Body of pancreas (tissue), 4 donors: ENCODE measurements around the gene TTC3. TPM values are rescaled to one million over a fixed set of nuclear protein-coding genes. Genes with fewer than 3 reads are reported as not detected.
"Not testable (repeated sequence)": the region's sequence is repeated elsewhere in the genome, so short reads cannot be mapped to it uniquely, and the experiment has no call there.

ENCODE experiments used
- ATAC-seq: fragments of 150-250 bp; one replicate; pipeline ENCODE4 v1.9.1; 2016
- DNase-seq, 4 donors: peaks; one replicate each; pipeline ENCODE4 v3.0.0-alpha.2; 2019
- H3K27ac ChIP-seq, 4 donors: fragments of 200-600 bp; sonication (generic); 1 replicate in 3 of 4; 2 replicates in 1 of 4; pipeline versions ENCODE4 v1.5.1 to v1.6.1; 2016 to 2019; ENCODE audit warnings: mild to moderate bottlenecking in 1 of 4, mixed read lengths in 1 of 4, moderate library complexity in 1 of 4
- H3K27me3 ChIP-seq, 2 donors: fragments of 200-600 bp; sonication (generic); one replicate each; pipeline ENCODE4 v1.6.0; 2016; ENCODE audit warnings: mild to moderate bottlenecking in 1 of 2
- H3K36me3 ChIP-seq, 2 donors: fragments of 200-600 bp; sonication (generic); replicated peaks in 1 of 2; 2 replicates each; pipeline ENCODE4 v1.5.1; 2016; ENCODE audit warnings: low read depth in 2 of 2; ENCODE audit not compliant: insufficient read depth in 1 of 2
- H3K4me1 ChIP-seq: fragments of 200-600 bp; sonication (generic); one replicate; pipeline ENCODE4 v1.6.0; 2016
- H3K4me3 ChIP-seq, 2 donors: fragments of 200-600 bp; sonication (generic); 1 replicate in 1 of 2; 2 replicates in 1 of 2; pipeline ENCODE4 v1.5.1; 2016 to 2019
- H3K9me3 ChIP-seq, 3 donors: fragments of 200-600 bp; sonication (generic); 1 replicate in 2 of 3; 2 replicates in 1 of 3; pipeline ENCODE4 v1.5.1; 2016
- POLR2A ChIP-seq, 3 donors: fragments of 450-650 bp; IDR thresholded peaks; one replicate each; pipeline ENCODE4 v1.6.1; 2016; ENCODE audit warnings: antibody characterized with exemption in 3 of 3, mild to moderate bottlenecking in 2 of 3
- WGBS, 2 donors: methylation state at CpG; one replicate each; pipeline ENCODE4 v1.1.5; 2017; 5-methylcytosine and 5-hydroxymethylcytosine counted together
- intact Hi-C: fragments of 100-400 bp; cut with DNase I; formaldehyde crosslinking; loops from one replicate; pipeline ENCODE4 v1.15.1; 2023
- total RNA-seq, 2 donors: library from RNA; depleted of rRNA; stranded (reverse); fragments of >200 nt; gene quantifications; one replicate each; pipeline ENCODE4 v1.1.0, GENCODE V29; 2016
- TF ChIP-seq, protein P1 (sequence below), 7 experiments: fragments of 450-650 bp in 4 of 7; fragments of 200-600 bp in 3 of 7; sonication (generic) in 3 of 7; IDR thresholded peaks; one replicate each; pipeline ENCODE4 v1.5.1; 2016 to 2019; ENCODE audit warnings: antibody characterized with exemption in 7 of 7

TTC3 gene
- total RNA-seq, 2 donors from 2014 or later = 99.9 to 246 TPM

- intact Hi-C loops = no loop called here
- Histone ChIP-seq H3K36me3 (peaks cover 0 to 9% of the 10 kb centered on the region in 2 donors), H3K4me1 (no peaks in the 10 kb centered on the region)
These were observed 20.9 kb downstream of the TTC3 start for GRCh38 chr21:37093977-37094376.

DNA sequence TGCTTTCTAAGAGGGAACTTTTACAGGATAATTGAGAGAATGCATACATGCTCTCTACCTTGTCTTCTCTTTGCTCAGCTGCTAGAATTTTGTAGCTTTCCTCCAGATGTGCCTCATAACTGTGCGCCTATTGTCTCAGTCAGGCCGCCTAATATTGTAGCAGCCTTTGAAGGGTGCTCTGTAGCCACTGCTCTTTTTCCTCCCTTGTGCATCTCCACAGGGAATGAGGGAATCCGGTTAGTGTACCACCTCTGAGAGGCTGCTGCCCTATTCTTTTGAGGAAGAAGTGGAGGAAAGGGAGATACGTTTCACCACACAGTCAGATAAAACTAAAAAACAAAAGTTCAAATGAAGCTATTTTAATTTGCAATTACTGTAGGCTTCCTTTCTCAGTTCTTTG, 22.8 kb downstream of the TTC3 start:
- Histone ChIP-seq H3K4me3 (no peak overlapping the region), H3K27ac (no peak overlapping the region), H3K4me1 (no peaks in the 10 kb centered on the region), H3K9me3 (peaks cover 0 to 3% (median 0%) of the 10 kb centered on the region in 3 donors), H3K27me3 (no peaks in the 10 kb centered on the region), H3K36me3 (peaks cover 0 to 9% of the 10 kb centered on the region in 2 donors)
- TF ChIP-seq, protein P1, sequence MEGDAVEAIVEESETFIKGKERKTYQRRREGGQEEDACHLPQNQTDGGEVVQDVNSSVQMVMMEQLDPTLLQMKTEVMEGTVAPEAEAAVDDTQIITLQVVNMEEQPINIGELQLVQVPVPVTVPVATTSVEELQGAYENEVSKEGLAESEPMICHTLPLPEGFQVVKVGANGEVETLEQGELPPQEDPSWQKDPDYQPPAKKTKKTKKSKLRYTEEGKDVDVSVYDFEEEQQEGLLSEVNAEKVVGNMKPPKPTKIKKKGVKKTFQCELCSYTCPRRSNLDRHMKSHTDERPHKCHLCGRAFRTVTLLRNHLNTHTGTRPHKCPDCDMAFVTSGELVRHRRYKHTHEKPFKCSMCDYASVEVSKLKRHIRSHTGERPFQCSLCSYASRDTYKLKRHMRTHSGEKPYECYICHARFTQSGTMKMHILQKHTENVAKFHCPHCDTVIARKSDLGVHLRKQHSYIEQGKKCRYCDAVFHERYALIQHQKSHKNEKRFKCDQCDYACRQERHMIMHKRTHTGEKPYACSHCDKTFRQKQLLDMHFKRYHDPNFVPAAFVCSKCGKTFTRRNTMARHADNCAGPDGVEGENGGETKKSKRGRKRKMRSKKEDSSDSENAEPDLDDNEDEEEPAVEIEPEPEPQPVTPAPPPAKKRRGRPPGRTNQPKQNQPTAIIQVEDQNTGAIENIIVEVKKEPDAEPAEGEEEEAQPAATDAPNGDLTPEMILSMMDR (IDR thresholded peaks at IDR 0.05) = no peak
- no peak for TF ChIP-seq POLR2A (IDR thresholded peaks at IDR 0.05)
- WGBS, 2 donors = 93 to 98% methylated on average over 4 of the region's 4 CpGs
- no peak for DNase-seq
- no peak for ATAC-seq
- intact Hi-C loops = no loop called here

More at GRCh38 chr21:37093977-37094376, 20.9 kb downstream of the TTC3 start:
- no peak for TF ChIP-seq POLR2A (IDR thresholded peaks at IDR 0.05)
- TF ChIP-seq, protein P1 (IDR thresholded peaks at IDR 0.05) = no peak
- Histone ChIP-seq H3K4me3 (no peak overlapping the region), H3K9me3 (peaks cover 0 to 3% (median 0%) of the 10 kb centered on the region in 3 donors), H3K27me3 (no peaks in the 10 kb centered on the region), H3K27ac (no peak overlapping the region)
- ATAC-seq = no peak
- no peak for DNase-seq

DNA sequence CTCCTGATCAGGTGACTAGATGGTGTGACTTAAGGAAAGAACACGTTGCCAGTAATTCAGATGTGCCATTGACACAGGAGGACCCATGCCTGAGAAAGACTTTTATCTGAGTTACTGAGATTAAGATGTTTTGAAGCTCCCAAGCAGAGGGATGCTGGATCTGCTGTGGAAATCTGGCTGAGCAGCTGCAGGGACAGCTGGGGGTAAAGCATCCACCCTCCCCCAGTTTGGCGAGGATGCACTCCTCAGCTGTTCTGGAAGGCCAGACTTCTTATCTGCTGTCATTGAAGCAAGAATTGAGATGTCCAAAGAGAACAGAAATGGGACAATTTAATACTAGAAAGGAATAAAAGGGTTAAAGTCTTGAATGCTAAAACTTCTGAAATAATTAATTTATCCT, 25.7 kb downstream of the TTC3 start:
- intact Hi-C loops = no loop called here

DNA sequence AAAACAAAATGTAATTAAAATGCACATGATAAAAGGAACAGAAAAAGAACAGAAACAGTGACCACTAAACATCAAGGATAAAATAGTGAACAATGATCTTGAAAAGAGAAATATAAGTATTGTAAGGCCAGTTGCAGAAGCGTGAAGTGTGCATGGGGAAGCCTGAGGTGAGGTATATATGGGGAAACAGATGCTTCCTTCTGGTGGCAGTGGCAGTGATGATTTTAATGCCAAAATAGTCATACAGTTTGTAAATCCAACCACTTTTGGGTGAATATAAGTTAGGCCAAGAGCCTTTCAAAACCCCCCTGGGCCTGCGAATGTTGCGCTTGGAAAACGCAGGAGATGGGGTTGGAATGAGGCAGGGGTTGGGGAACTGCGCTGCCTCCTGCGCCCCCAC, 27.3 kb downstream of the TTC3 start:
- 88 to 98% methylated on average over 6 of the region's 6 CpGs for WGBS, 2 donors
- no peaks in the 10 kb centered on the region for H3K9me3 ChIP-seq
- peaks cover 0 to 9% of the 10 kb centered on the region in 2 donors for H3K36me3 ChIP-seq
- TF ChIP-seq, protein P1 (IDR thresholded peaks at IDR 0.05) = no peak
- TF ChIP-seq POLR2A (IDR thresholded peaks at IDR 0.05) = no peak
- no peaks in the 10 kb centered on the region for H3K27me3 ChIP-seq
- ATAC-seq (no peak), DNase-seq (no peak)
- no peak overlapping the region for H3K4me3 ChIP-seq
- intact Hi-C loops = no loop called here
- no peaks in the 10 kb centered on the region for H3K4me1 ChIP-seq
- H3K27ac ChIP-seq = no peak overlapping the region

More for the DNA sequence above, 25.7 kb downstream of the TTC3 start:
- H3K36me3 ChIP-seq = peaks cover 0 to 9% of the 10 kb centered on the region in 2 donors
- no peak for DNase-seq
- no peaks in the 10 kb centered on the region for H3K27me3 ChIP-seq
- TF ChIP-seq, protein P1 (IDR thresholded peaks at IDR 0.05) = no peak
- TF ChIP-seq POLR2A (IDR thresholded peaks at IDR 0.05) = no peak
- no peak overlapping the region for H3K4me3 ChIP-seq
- ATAC-seq = no peak
- H3K27ac ChIP-seq = no peak overlapping the region
- no peaks in the 10 kb centered on the region for H3K9me3 ChIP-seq
- H3K4me1 ChIP-seq = no peaks in the 10 kb centered on the region
- 80 to 96% methylated on average over 2 of the region's 2 CpGs for WGBS, 2 donors

DNA sequence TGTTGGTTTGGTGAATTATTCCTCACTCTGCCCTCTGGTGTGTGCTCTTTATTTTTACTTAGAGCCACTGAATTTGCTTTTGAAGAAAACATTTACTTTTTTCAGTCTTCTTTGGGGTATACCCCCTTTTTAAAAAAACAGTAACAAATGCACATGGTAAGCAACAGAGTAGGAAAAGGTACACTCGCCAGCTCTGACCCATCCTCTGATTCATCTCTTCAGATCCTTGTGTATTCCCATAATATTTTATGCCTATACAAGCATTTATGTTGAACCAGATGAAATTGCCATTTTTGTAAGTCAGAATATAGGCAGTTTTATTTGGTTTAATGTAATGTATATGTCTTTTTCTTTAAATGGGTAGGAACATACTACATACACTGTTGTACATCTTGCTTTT, 28.3 kb downstream of the TTC3 start:
- DNase-seq (no peak), ATAC-seq (no peak)
- 77 to 100% methylated on average over 1 of the region's 1 CpG for WGBS, 2 donors

GRCh38 chr21:37102746-37103145, 29.7 kb downstream of the TTC3 start:
- H3K9me3 ChIP-seq, H3K4me3 ChIP-seq, intact Hi-C loops, ATAC-seq, H3K27ac ChIP-seq, H3K4me1 ChIP-seq, H3K36me3 ChIP-seq, DNase-seq, H3K27me3 ChIP-seq: not testable (repeated sequence)
- WGBS, 2 donors = 96 to 99% methylated on average over 3 of the region's 3 CpGs

More for the DNA sequence above, 28.3 kb downstream of the TTC3 start:
- Histone ChIP-seq H3K4me3 (no peak overlapping the region), H3K27ac (no peak overlapping the region), H3K36me3 (peaks cover 0 to 6% of the 10 kb centered on the region in 2 donors), H3K9me3 (no peaks in the 10 kb centered on the region), H3K4me1 (no peaks in the 10 kb centered on the region), H3K27me3 (no peaks in the 10 kb centered on the region)
- intact Hi-C loops = no loop called here
- no peak for TF ChIP-seq POLR2A (IDR thresholded peaks at IDR 0.05)
- TF ChIP-seq, protein P1 (IDR thresholded peaks at IDR 0.05) = no peak
